ENCODE data around the gene TMEM88. TPM values are rescaled to one million over a fixed set of nuclear protein-coding genes. Genes with fewer than 3 reads are reported as not detected.

The TMEM88 gene
- total and polyA plus RNA-seq, 2 of the 13 experiments (the other 11 are each of a cell fraction or from before 2014, with no cell fraction given), result 0.31 to 0.66 TPM

DNA sequence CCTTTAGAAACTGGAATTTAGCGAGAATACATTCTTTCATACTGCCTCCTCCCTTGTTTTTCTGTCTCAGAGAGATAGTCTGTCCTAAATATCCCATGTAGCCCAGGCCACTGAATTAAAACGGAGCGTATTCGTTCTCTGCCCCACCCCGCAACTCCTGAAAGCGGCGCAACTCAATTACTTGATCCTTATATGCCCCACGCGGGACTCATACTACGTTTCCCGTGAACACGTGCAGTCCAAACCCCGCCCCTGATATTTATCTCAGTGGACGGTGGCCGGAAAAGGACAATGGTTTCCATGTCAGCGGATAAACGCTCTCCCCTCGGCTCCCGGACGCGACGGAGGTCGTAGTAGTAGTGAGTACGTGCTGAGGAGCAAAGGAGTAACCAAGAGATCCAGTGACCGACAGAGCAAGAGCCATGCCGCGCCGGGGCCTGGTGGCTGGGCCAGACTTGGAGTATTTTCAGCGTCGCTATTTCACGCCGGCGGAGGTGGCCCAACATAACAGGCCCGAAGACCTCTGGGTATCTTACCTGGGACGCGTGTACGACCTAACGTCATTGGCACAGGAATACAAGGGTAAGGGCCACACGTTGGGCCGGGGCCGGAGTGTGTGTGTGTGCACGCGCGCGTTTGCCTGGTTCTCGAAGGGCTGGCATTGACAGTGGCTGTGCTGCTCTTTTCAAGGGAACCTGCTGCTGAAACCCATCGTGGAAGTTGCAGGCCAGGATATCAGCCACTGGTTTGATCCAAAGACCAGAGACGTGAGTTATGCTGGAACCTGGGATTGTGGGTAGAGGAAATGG, 3.1 kb downstream of the TMEM88 start, which contains the start of gene CYB5D1 (continued):
- TF ChIP-seq ZNF713 (CRISPR knock-in tag; IDR thresholded peaks at IDR 0.05) (no peak), DMAP1 (CRISPR knock-in tag; IDR thresholded peaks at IDR 0.05) (no peak), TBX3 (IDR thresholded peaks at IDR 0.05; ENCODE audit: borderline replicate concordance) (no peak), ZNF747 (CRISPR knock-in tag; IDR thresholded peaks at IDR 0.05; ENCODE audit: borderline replicate concordance) (0 out of 2 replicates have a peak, but pooled peaks have one; percentile 16), IKZF4 (CRISPR knock-in tag; IDR thresholded peaks at IDR 0.05; ENCODE audit: borderline replicate concordance, low read depth, not compliant biosample characterization) (peak; percentile 23), RCOR2 (CRISPR knock-in tag; IDR thresholded peaks at IDR 0.05) (no peak), NFE2 (CRISPR knock-in tag; IDR thresholded peaks at IDR 0.05) (no peak), EP300 (IDR thresholded peaks at IDR 0.05; ENCODE audit: low read depth in 2 of 2, low read length in 2 of 2) (no peak), EP300 (CRISPR knock-in tag; IDR thresholded peaks at IDR 0.05; ENCODE audit: borderline replicate concordance) (no peak), RAD21 (CRISPR knock-in tag; IDR thresholded peaks at IDR 0.05) (no peak), ZKSCAN8 (CRISPR knock-in tag; IDR thresholded peaks at IDR 0.05; ENCODE audit: borderline replicate concordance) (no peak), PAX8 (CRISPR knock-in tag; IDR thresholded peaks at IDR 0.05; ENCODE audit: borderline replicate concordance) (no peak), SIX1 (CRISPR knock-in tag; IDR thresholded peaks at IDR 0.05; ENCODE audit: borderline replicate concordance) (no peak), MED13 (CRISPR knock-in tag; IDR thresholded peaks at IDR 0.05) (no peak), ZNF333 (CRISPR knock-in tag; IDR thresholded peaks at IDR 0.05; ENCODE audit: borderline replicate concordance) (no peak)
- TF ChIP-seq, protein P1, sequence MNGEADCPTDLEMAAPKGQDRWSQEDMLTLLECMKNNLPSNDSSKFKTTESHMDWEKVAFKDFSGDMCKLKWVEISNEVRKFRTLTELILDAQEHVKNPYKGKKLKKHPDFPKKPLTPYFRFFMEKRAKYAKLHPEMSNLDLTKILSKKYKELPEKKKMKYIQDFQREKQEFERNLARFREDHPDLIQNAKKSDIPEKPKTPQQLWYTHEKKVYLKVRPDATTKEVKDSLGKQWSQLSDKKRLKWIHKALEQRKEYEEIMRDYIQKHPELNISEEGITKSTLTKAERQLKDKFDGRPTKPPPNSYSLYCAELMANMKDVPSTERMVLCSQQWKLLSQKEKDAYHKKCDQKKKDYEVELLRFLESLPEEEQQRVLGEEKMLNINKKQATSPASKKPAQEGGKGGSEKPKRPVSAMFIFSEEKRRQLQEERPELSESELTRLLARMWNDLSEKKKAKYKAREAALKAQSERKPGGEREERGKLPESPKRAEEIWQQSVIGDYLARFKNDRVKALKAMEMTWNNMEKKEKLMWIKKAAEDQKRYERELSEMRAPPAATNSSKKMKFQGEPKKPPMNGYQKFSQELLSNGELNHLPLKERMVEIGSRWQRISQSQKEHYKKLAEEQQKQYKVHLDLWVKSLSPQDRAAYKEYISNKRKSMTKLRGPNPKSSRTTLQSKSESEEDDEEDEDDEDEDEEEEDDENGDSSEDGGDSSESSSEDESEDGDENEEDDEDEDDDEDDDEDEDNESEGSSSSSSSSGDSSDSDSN (CRISPR knock-in tag; IDR thresholded peaks at IDR 0.05), result peak; percentile 65; the same call in 1 of the 2 replicates
- TF ChIP-seq, protein P2, sequence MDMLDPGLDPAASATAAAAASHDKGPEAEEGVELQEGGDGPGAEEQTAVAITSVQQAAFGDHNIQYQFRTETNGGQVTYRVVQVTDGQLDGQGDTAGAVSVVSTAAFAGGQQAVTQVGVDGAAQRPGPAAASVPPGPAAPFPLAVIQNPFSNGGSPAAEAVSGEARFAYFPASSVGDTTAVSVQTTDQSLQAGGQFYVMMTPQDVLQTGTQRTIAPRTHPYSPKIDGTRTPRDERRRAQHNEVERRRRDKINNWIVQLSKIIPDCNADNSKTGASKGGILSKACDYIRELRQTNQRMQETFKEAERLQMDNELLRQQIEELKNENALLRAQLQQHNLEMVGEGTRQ (IDR thresholded peaks at IDR 0.05; ENCODE audit: low read depth, low read length), result peak; percentile 66; the same call in 1 of the 2 replicates
- TF ChIP-seq, protein P2 (CRISPR knock-in tag; IDR thresholded peaks at IDR 0.05; ENCODE audit: borderline replicate concordance), result peak; percentile 79; the same call in 1 of the 2 replicates
- TF ChIP-seq, protein P3, sequence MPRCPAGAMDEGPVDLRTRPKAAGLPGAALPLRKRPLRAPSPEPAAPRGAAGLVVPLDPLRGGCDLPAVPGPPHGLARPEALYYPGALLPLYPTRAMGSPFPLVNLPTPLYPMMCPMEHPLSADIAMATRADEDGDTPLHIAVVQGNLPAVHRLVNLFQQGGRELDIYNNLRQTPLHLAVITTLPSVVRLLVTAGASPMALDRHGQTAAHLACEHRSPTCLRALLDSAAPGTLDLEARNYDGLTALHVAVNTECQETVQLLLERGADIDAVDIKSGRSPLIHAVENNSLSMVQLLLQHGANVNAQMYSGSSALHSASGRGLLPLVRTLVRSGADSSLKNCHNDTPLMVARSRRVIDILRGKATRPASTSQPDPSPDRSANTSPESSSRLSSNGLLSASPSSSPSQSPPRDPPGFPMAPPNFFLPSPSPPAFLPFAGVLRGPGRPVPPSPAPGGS (CRISPR knock-in tag; IDR thresholded peaks at IDR 0.05), result no peak
- TF ChIP-seq, protein P4, sequence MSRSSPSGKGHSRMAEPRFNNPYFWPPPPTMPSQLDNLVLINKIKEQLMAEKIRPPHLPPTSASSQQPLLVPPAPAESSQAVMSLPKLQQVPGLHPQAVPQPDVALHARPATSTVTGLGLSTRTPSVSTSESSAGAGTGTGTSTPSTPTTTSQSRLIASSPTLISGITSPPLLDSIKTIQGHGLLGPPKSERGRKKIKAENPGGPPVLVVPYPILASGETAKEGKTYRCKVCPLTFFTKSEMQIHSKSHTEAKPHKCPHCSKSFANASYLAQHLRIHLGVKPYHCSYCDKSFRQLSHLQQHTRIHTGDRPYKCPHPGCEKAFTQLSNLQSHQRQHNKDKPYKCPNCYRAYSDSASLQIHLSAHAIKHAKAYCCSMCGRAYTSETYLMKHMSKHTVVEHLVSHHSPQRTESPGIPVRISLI (CRISPR knock-in tag; IDR thresholded peaks at IDR 0.05; ENCODE audit: borderline replicate concordance), result no peak

All from HepG2 (cell line).